ENCODE results near the gene CREBL2. TPM values are rescaled to one million over a fixed set of nuclear protein-coding genes. Genes with fewer than 3 reads are reported as not detected.
A peak's percentile ranks its signal among the peaks of the same experiment; 100 is the strongest.

Gene CREBL2
- total and polyA plus RNA-seq, 2 of the 13 experiments (the other 11 are each of a cell fraction or from before 2014, with no cell fraction given) = 6.9 to 8.4 TPM

DNA sequence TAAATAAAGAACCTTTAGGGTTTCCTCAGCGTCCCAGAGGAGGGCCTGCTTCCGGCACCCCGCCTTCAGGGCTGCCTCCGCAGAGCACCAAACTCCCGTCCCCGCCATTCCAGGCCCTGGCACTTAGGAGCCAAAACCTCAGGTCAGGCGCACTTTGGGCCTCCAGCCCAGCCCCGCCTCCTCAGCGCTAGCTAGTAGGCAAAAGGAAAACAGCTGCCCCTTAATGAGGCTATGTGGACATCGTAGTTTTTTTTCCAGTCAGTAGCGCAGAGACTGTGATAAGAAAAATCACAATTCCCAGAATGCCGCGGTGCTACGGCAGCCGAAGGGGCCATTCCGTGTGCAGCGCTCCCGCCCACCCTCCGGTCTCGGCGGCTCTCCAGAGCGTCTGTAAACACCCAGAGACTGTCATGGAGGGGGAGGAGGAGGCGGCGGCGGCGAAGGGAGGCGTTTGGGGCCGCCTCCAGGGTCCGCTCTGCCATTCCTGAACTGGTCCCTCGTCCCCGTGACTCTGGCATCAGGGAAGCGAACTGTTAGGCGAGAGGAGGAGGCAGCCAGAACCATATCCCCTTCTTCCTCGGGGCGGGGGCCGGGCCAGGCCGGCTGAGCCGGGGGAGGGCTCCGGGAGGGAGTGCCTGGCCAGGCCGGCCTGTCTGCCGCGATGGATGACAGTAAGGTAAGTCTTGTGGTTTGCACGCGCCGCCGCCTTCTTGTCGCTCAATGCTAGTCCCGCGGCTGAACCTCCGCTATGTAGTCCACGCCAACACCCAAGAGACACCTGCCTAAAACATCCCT is at the start of gene CREBL2 (continued):
- TF ChIP-seq RERE (CRISPR knock-in tag; IDR thresholded peaks at IDR 0.05; ENCODE audit: low read depth) (0 out of 2 replicates have a peak, but pooled peaks have one; percentile 36), PHF5A (CRISPR knock-in tag; IDR thresholded peaks at IDR 0.05; ENCODE audit: low read depth, unreplicated experiment) (peak; percentile 96), KMT2A (CRISPR knock-in tag; IDR thresholded peaks at IDR 0.05) (peak; percentile 91), ETV6 (CRISPR knock-in tag; conservative IDR thresholded peaks at IDR 0.05) (no peak), MXD4 (CRISPR knock-in tag; IDR thresholded peaks at IDR 0.05) (0 out of 2 replicates have a peak, but pooled peaks have one; percentile 21), ZNF766 (CRISPR knock-in tag; IDR thresholded peaks at IDR 0.05; ENCODE audit: borderline replicate concordance) (0 out of 2 replicates have a peak, but pooled peaks have one; percentile 35), ZNF235 (CRISPR knock-in tag; IDR thresholded peaks at IDR 0.05; ENCODE audit: borderline replicate concordance) (no peak), ZFP82 (CRISPR knock-in tag; IDR thresholded peaks at IDR 0.05; ENCODE audit: borderline replicate concordance) (no peak; the same call in 1 of the 2 replicates), PRPF4 (IDR thresholded peaks at IDR 0.05; ENCODE audit: low read depth, low read length, poor library complexity, severe bottlenecking) (no peak), POGZ (CRISPR knock-in tag; IDR thresholded peaks at IDR 0.05) (peak; percentile 98), ARNT2 (CRISPR knock-in tag; IDR thresholded peaks at IDR 0.05; ENCODE audit: low read depth) (peak; percentile 49; the same call in 1 of the 2 replicates), ZNF24 (IDR thresholded peaks at IDR 0.05) (0 out of 2 replicates have a peak, but pooled peaks have one; percentile 34), AKAP8 (CRISPR knock-in tag; IDR thresholded peaks at IDR 0.05) (peak; percentile 75; the same call in 1 of the 2 replicates), CHCHD3 (CRISPR knock-in tag; IDR thresholded peaks at IDR 0.05) (no peak), FOXO1 (CRISPR knock-in tag; IDR thresholded peaks at IDR 0.05) (peak; percentile 94), ZNF563 (CRISPR knock-in tag; IDR thresholded peaks at IDR 0.05) (peak; percentile 38; the same call in 1 of the 2 replicates), KAT7 (CRISPR knock-in tag; IDR thresholded peaks at IDR 0.05; ENCODE audit: borderline replicate concordance) (peak; percentile 94), ZNF780A (CRISPR knock-in tag; IDR thresholded peaks at IDR 0.05) (peak; percentile 25; the same call in 1 of the 2 replicates)
- TF ChIP-seq, protein P1, sequence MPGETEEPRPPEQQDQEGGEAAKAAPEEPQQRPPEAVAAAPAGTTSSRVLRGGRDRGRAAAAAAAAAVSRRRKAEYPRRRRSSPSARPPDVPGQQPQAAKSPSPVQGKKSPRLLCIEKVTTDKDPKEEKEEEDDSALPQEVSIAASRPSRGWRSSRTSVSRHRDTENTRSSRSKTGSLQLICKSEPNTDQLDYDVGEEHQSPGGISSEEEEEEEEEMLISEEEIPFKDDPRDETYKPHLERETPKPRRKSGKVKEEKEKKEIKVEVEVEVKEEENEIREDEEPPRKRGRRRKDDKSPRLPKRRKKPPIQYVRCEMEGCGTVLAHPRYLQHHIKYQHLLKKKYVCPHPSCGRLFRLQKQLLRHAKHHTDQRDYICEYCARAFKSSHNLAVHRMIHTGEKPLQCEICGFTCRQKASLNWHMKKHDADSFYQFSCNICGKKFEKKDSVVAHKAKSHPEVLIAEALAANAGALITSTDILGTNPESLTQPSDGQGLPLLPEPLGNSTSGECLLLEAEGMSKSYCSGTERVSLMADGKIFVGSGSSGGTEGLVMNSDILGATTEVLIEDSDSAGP (CRISPR knock-in tag; IDR thresholded peaks at IDR 0.05; ENCODE audit: borderline replicate concordance) = peak; percentile 92
- TF ChIP-seq, protein P2, sequence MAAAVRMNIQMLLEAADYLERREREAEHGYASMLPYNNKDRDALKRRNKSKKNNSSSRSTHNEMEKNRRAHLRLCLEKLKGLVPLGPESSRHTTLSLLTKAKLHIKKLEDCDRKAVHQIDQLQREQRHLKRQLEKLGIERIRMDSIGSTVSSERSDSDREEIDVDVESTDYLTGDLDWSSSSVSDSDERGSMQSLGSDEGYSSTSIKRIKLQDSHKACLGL (CRISPR knock-in tag; IDR thresholded peaks at IDR 0.05) = no peak; the same call in 1 of the 2 replicates
- TF ChIP-seq, protein P3, sequence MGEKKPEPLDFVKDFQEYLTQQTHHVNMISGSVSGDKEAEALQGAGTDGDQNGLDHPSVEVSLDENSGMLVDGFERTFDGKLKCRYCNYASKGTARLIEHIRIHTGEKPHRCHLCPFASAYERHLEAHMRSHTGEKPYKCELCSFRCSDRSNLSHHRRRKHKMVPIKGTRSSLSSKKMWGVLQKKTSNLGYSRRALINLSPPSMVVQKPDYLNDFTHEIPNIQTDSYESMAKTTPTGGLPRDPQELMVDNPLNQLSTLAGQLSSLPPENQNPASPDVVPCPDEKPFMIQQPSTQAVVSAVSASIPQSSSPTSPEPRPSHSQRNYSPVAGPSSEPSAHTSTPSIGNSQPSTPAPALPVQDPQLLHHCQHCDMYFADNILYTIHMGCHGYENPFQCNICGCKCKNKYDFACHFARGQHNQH (CRISPR knock-in tag; IDR thresholded peaks at IDR 0.05) = peak; percentile 94

Data from HepG2 (cell line).